Naive thymus-derived CD4-positive, alpha-beta T cell (primary cell): Measurements from ENCODE around the gene USP37. TPM values are rescaled to one million over a fixed set of nuclear protein-coding genes. Genes with fewer than 3 reads are reported as not detected.

Experiments
- ATAC-seq: fragments of 150-1000 bp; cut with Tn5 transposase; 2 replicates; pipeline ENCODE4 v1.10.0; 2021; ENCODE audit warnings: mild to moderate bottlenecking, moderate library complexity
- CTCF ChIA-PET: fragments of 350-600 bp; sonication (Branson Sonifier 250); formaldehyde crosslinking; loops from one replicate; lab custom pipeline; 2021; ENCODE audit warnings: antibody characterized with exemption; lab: Charles Lee
- POLR2A ChIA-PET: fragments of 350-600 bp; sonication (Branson Sonifier 250); formaldehyde crosslinking; loops from one replicate; lab custom pipeline; 2021; ENCODE audit warnings: antibody characterized with exemption, inconsistent platforms; lab: Charles Lee
- DNase-seq, 9 donors: peaks; one replicate each; pipeline versions ENCODE4 v3.0.0 to v3.0.0-alpha.2; 2020 to 2022; ENCODE audit warnings: mixed read lengths in 1 of 9
- H3K27ac ChIP-seq: one replicate; pipeline ENCODE4 v1.7.0; 2013; ENCODE audit warnings: mild to moderate bottlenecking, low read depth, low read length, moderate library complexity
- H3K27me3 ChIP-seq, 2 donors: one replicate each; pipeline ENCODE4 v1.7.0; 2013; ENCODE audit warnings: low read length in 2 of 2, mild to moderate bottlenecking in 2 of 2, moderate library complexity in 2 of 2; ENCODE audit not compliant: control insufficient read depth in 2 of 2, insufficient read depth in 2 of 2
- H3K36me3 ChIP-seq, 3 experiments: 1 replicate in 2 of 3; 2 replicates in 1 of 3; pipeline ENCODE4 v1.7.0; 2013; ENCODE audit warnings: low read length in 3 of 3, mild to moderate bottlenecking in 3 of 3, moderate library complexity in 1 of 3; ENCODE audit not compliant: insufficient read depth in 3 of 3, control insufficient read depth in 2 of 3
- H3K4me1 ChIP-seq, 2 donors: one replicate each; pipeline ENCODE4 v1.7.0; 2013; ENCODE audit warnings: low read length in 2 of 2, mild to moderate bottlenecking in 2 of 2, moderate library complexity in 1 of 2; ENCODE audit not compliant: control insufficient read depth in 2 of 2, insufficient read depth in 2 of 2
- H3K4me3 ChIP-seq: 2 replicates; pipeline ENCODE4 v1.7.0; 2013; ENCODE audit warnings: mild to moderate bottlenecking, low read length
- H3K9me3 ChIP-seq, 3 experiments: 1 replicate in 2 of 3; 2 replicates in 1 of 3; pipeline ENCODE4 v1.7.0; 2013; ENCODE audit warnings: low read length in 3 of 3; ENCODE audit not compliant: control insufficient read depth in 2 of 3
- H3K27ac Mint-ChIP-seq, 9 donors: one replicate each; pipeline ENCODE4 v1.8.0; 2020 to 2022; ENCODE audit warnings: mixed read lengths in 9 of 9, mild to moderate bottlenecking in 8 of 9, moderate library complexity in 5 of 9, inconsistent platforms in 2 of 9
- H3K27me3 Mint-ChIP-seq, 5 donors: one replicate each; pipeline ENCODE4 v1.8.0; 2021 to 2022; ENCODE audit warnings: mixed read lengths in 5 of 5, mild to moderate bottlenecking in 1 of 5
- H3K36me3 Mint-ChIP-seq, 5 donors: one replicate each; pipeline ENCODE4 v1.8.0; 2020 to 2022; ENCODE audit warnings: mixed read lengths in 5 of 5, mild to moderate bottlenecking in 3 of 5, inconsistent platforms in 1 of 5
- H3K4me1 Mint-ChIP-seq, 7 donors: one replicate each; pipeline ENCODE4 v1.8.0; 2020 to 2022; ENCODE audit warnings: mixed read lengths in 7 of 7, mild to moderate bottlenecking in 3 of 7, inconsistent platforms in 1 of 7
- H3K4me3 Mint-ChIP-seq, 10 donors: one replicate each; pipeline ENCODE4 v1.8.0; 2020 to 2022; ENCODE audit warnings: mild to moderate bottlenecking in 10 of 10, mixed read lengths in 10 of 10, moderate library complexity in 6 of 10, inconsistent platforms in 2 of 10
- H3K9me3 Mint-ChIP-seq, 11 donors: one replicate each; pipeline ENCODE4 v1.8.0; 2020 to 2022; ENCODE audit warnings: mixed read lengths in 11 of 11, mild to moderate bottlenecking in 4 of 11, inconsistent platforms in 1 of 11, moderate library complexity in 1 of 11
- intact Hi-C, 2 donors: fragments of 100-400 bp; cut with micrococcal nuclease; formaldehyde crosslinking; loops; one replicate each; pipeline ENCODE4 v1.15.1; 2023
- polyA plus RNA-seq, 2 donors: library from polyadenylated mRNA; unstranded; fragments of 300-500 nt; fragmentation: Illumina TruSeq; gene quantifications; one replicate each; pipeline ENCODE4 v1.2.3, GENCODE V29; 2021
- total RNA-seq, 6 experiments: library from RNA in 5 of 6; stranded (reverse) in 5 of 6; gene quantifications; 1 replicate in 5 of 6; 2 replicates in 1 of 6; pipeline ENCODE4 v1.2.3 and lab custom pipeline; 2021 to 2026

USP37 gene
- total and polyA plus RNA-seq, 7 experiments from 2014 or later: 10.1 to 36.3 (median 24.6) TPM

GRCh38 chr2:218428846-218429558 is 139.1 kb downstream of the USP37 start:
- Histone ChIP-seq H3K4me1 (no peaks in the 10 kb centered on the region), H3K4me3 (no peak overlapping the region), H3K36me3 (no peaks in the 10 kb centered on the region), H3K27me3 (peaks cover 0 to 4% of the 10 kb centered on the region in 2 donors), H3K27ac (no peak overlapping the region), H3K9me3 (no peaks in the 10 kb centered on the region)
- ChIA-PET CTCF (no interaction called here), POLR2A (no interaction called here)
- H3K27ac Mint-ChIP-seq: no peak overlapping the region
- H3K36me3 Mint-ChIP-seq: no peaks in the 10 kb centered on the region
- no peaks in the 10 kb centered on the region for H3K9me3 Mint-ChIP-seq
- peaks cover 0 to 3% (median 0%) of the 10 kb centered on the region in 5 donors for H3K27me3 Mint-ChIP-seq
- DNase-seq (no peak), ATAC-seq (no peak)
- H3K4me1 Mint-ChIP-seq: peaks cover 0 to 2% (median 0%) of the 10 kb centered on the region in 7 donors
- intact Hi-C loops: no loop called here
- H3K4me3 Mint-ChIP-seq: no peak overlapping the region

GRCh38 chr2:218427741-218428140 is 140.4 kb downstream of the USP37 start:
- H3K36me3 ChIP-seq: no peaks in the 10 kb centered on the region
- Mint-ChIP-seq H3K9me3 (no peaks in the 10 kb centered on the region), H3K4me1 (peaks cover 0 to 2% (median 0%) of the 10 kb centered on the region in 7 donors), H3K4me3 (no peak overlapping the region), H3K36me3 (no peaks in the 10 kb centered on the region), H3K27me3 (peaks cover 0 to 3% (median 0%) of the 10 kb centered on the region in 5 donors), H3K27ac (no peak overlapping the region)
- DNase-seq (no peak), ATAC-seq (no peak)
- H3K27me3 ChIP-seq: peaks cover 0 to 4% of the 10 kb centered on the region in 2 donors
- no peaks in the 10 kb centered on the region for H3K4me1 ChIP-seq
- no peak overlapping the region for H3K4me3 ChIP-seq
- CTCF ChIA-PET: no interaction called here
- intact Hi-C loops: no loop called here
- no peaks in the 10 kb centered on the region for H3K9me3 ChIP-seq
- POLR2A ChIA-PET: no interaction called here
- H3K27ac ChIP-seq: no peak overlapping the region

GRCh38 chr2:218425531-218425930 is 142.6 kb downstream of the USP37 start:
- POLR2A ChIA-PET: interaction anchor here (1.1 kb wide), 1 partner anchor 19 kb away, joined by 3 read pairs; no protein-coding TSS in a partner anchor
- no peak overlapping the region for H3K27ac Mint-ChIP-seq
- H3K27me3 Mint-ChIP-seq: peaks cover 0 to 3% (median 0%) of the 10 kb centered on the region in 5 donors
- H3K4me1 Mint-ChIP-seq: peaks cover 0 to 2% (median 0%) of the 10 kb centered on the region in 7 donors
- CTCF ChIA-PET: no interaction called here
- intact Hi-C loops: no loop called here
- ATAC-seq (peak; percentile 8), DNase-seq (no peak)
- no peak overlapping the region for H3K4me3 ChIP-seq
- peaks cover 0 to 2% (median 0%) of the 10 kb centered on the region in 11 donors for H3K9me3 Mint-ChIP-seq
- H3K36me3 ChIP-seq: no peaks in the 10 kb centered on the region
- H3K4me3 Mint-ChIP-seq: no peak overlapping the region
- H3K4me1 ChIP-seq: no peaks in the 10 kb centered on the region
- peaks cover 0 to 4% of the 10 kb centered on the region in 2 donors for H3K27me3 ChIP-seq
- H3K9me3 ChIP-seq: no peaks in the 10 kb centered on the region
- no peak overlapping the region for H3K27ac ChIP-seq
- H3K36me3 Mint-ChIP-seq: no peaks in the 10 kb centered on the region

- Mint-ChIP-seq H3K4me1 (peaks cover 0 to 4% (median 0%) of the 10 kb centered on the region in 7 donors), H3K36me3 (no peaks in the 10 kb centered on the region), H3K4me3 (no peak overlapping the region), H3K27ac (peak overlapping the region in 1 of 9 donors; percentile 48), H3K9me3 (peaks cover 0 to 2% (median 0%) of the 10 kb centered on the region in 11 donors), H3K27me3 (no peaks in the 10 kb centered on the region)
- DNase-seq: no peak
- H3K27ac ChIP-seq: no peak overlapping the region
- no peaks in the 10 kb centered on the region for H3K4me1 ChIP-seq
- ChIA-PET CTCF (no interaction called here), POLR2A (no interaction called here)
- no peaks in the 10 kb centered on the region for H3K9me3 ChIP-seq
- no peak for ATAC-seq
- no peak overlapping the region for H3K4me3 ChIP-seq
- intact Hi-C loops: no loop called here
- H3K36me3 ChIP-seq: no peaks in the 10 kb centered on the region
- peaks cover 0 to 4% of the 10 kb centered on the region in 2 donors for H3K27me3 ChIP-seq
These were observed 144.6 kb downstream of the USP37 start for GRCh38 chr2:218423584-218423983.

- DNase-seq (no peak), ATAC-seq (no peak)
- peak overlapping the region in 2 of 9 donors; percentile 32 to 81 for H3K27ac Mint-ChIP-seq
- H3K4me1 Mint-ChIP-seq: peaks cover 0 to 4% (median 0%) of the 10 kb centered on the region in 7 donors
- Histone ChIP-seq H3K9me3 (no peaks in the 10 kb centered on the region), H3K27me3 (no peaks in the 10 kb centered on the region), H3K4me3 (no peak overlapping the region), H3K4me1 (no peaks in the 10 kb centered on the region), H3K36me3 (no peaks in the 10 kb centered on the region), H3K27ac (no peak overlapping the region)
- H3K9me3 Mint-ChIP-seq: peaks cover 0 to 2% (median 0%) of the 10 kb centered on the region in 11 donors
- ChIA-PET CTCF (no interaction called here), POLR2A (interaction anchor here (0.5 kb wide), 1 partner anchor 9 kb away, joined by 3 read pairs; no protein-coding TSS in a partner anchor)
- H3K36me3 Mint-ChIP-seq: no peaks in the 10 kb centered on the region
- H3K27me3 Mint-ChIP-seq: no peaks in the 10 kb centered on the region
- no peak overlapping the region for H3K4me3 Mint-ChIP-seq
- intact Hi-C loops: no loop called here
These were observed 145.6 kb downstream of the USP37 start for GRCh38 chr2:218422403-218423086.

GRCh38 chr2:218421027-218421426 is 147.1 kb downstream of the USP37 start:
- H3K27me3 Mint-ChIP-seq: no peaks in the 10 kb centered on the region
- POLR2A ChIA-PET: no interaction called here
- Histone ChIP-seq H3K4me3 (no peak overlapping the region), H3K27me3 (no peaks in the 10 kb centered on the region), H3K9me3 (no peaks in the 10 kb centered on the region), H3K27ac (no peak overlapping the region), H3K36me3 (no peaks in the 10 kb centered on the region), H3K4me1 (no peaks in the 10 kb centered on the region)
- peaks cover 0 to 4% (median 0%) of the 10 kb centered on the region in 7 donors for H3K4me1 Mint-ChIP-seq
- H3K4me3 Mint-ChIP-seq: no peak overlapping the region
- peak overlapping the region in 1 of 9 donors; percentile 81 for H3K27ac Mint-ChIP-seq
- ATAC-seq (no peak), DNase-seq (no peak)
- CTCF ChIA-PET: no interaction called here
- H3K9me3 Mint-ChIP-seq: peaks cover 0 to 2% (median 0%) of the 10 kb centered on the region in 11 donors
- no peaks in the 10 kb centered on the region for H3K36me3 Mint-ChIP-seq
- intact Hi-C loops: no loop called here
